ENCODE data around the gene VANGL1.
"Not testable (repeated sequence)": the region's sequence is repeated elsewhere in the genome, so short reads cannot be mapped to it uniquely, and the experiment has no call there.

The VANGL1 gene

GRCh38 chr1:115641762-115642167 is at the start of gene VANGL1:
Gene VANGL1 (plus strand): TSS chr1:115641970. CDS start chr1:115651414, 9,444 bp downstream.
- DNase-seq (ENCODE audit: low spot score), result peak; percentile 81

- no peak for DNase-seq (ENCODE audit: low spot score)
These were observed 49.5 kb upstream of the VANGL1 start for GRCh38 chr1:115592264-115592663.

GRCh38 chr1:115593365-115594259 is 48.2 kb upstream of the VANGL1 start:
- no peak for DNase-seq (ENCODE audit: low spot score)

- DNase-seq (ENCODE audit: low spot score), result no peak
These were observed 47.2 kb upstream of the VANGL1 start for GRCh38 chr1:115594600-115594999.

- DNase-seq (ENCODE audit: low spot score), result peak; percentile 89
These were observed 46.3 kb upstream of the VANGL1 start for GRCh38 chr1:115595279-115596079.

GRCh38 chr1:115596080-115596780 is 45.5 kb upstream of the VANGL1 start:
- DNase-seq (ENCODE audit: low spot score), result no peak

- DNase-seq (ENCODE audit: low spot score), result no peak
These were observed 37.3 kb upstream of the VANGL1 start for GRCh38 chr1:115604508-115604907.

GRCh38 chr1:115606305-115606704 is 35.5 kb upstream of the VANGL1 start:
- no peak for DNase-seq (ENCODE audit: low spot score)

- no peak for DNase-seq (ENCODE audit: low spot score)
These were observed 32.7 kb upstream of the VANGL1 start for GRCh38 chr1:115609021-115609420.

- no peak for DNase-seq (ENCODE audit: low spot score)
These were observed 28.0 kb upstream of the VANGL1 start for GRCh38 chr1:115613767-115614166.

GRCh38 chr1:115620453-115620852 is 21.3 kb upstream of the VANGL1 start:
- no peak for DNase-seq (ENCODE audit: low spot score)

- DNase-seq (ENCODE audit: low spot score), result no peak
These were observed 20.8 kb upstream of the VANGL1 start for GRCh38 chr1:115620950-115621349.

GRCh38 chr1:115624859-115625258 is 16.9 kb upstream of the VANGL1 start:
- no peak for DNase-seq (ENCODE audit: low spot score)

- no peak for DNase-seq (ENCODE audit: low spot score)
These were observed 11.4 kb upstream of the VANGL1 start for GRCh38 chr1:115630342-115630741.

- DNase-seq (ENCODE audit: low spot score), result no peak
These were observed 9.3 kb upstream of the VANGL1 start for GRCh38 chr1:115632251-115633026.

GRCh38 chr1:115633606-115634005 is 8.2 kb upstream of the VANGL1 start:
- not testable (repeated sequence) for DNase-seq (ENCODE audit: low spot score)

GRCh38 chr1:115637247-115637646 is 4.5 kb upstream of the VANGL1 start:
- not testable (repeated sequence) for DNase-seq (ENCODE audit: low spot score)

- DNase-seq (ENCODE audit: low spot score), result no peak
These were observed 1.4 kb upstream of the VANGL1 start for GRCh38 chr1:115640384-115640783.

- peak; percentile 73 for DNase-seq (ENCODE audit: low spot score)
These were observed 650 bp downstream of the VANGL1 start for GRCh38 chr1:115642168-115643072.

- DNase-seq (ENCODE audit: low spot score), result no peak
These were observed 1.5 kb downstream of the VANGL1 start for GRCh38 chr1:115643225-115643624.
